ENCODE data around the gene PRKCH. TPM values are rescaled to one million over a fixed set of nuclear protein-coding genes. Genes with fewer than 3 reads are reported as not detected.

Gene PRKCH
- polyA plus RNA-seq, 2 of the 4 experiments (the other 2 are of a cell fraction): 10.0 to 10.2 TPM

DNA sequence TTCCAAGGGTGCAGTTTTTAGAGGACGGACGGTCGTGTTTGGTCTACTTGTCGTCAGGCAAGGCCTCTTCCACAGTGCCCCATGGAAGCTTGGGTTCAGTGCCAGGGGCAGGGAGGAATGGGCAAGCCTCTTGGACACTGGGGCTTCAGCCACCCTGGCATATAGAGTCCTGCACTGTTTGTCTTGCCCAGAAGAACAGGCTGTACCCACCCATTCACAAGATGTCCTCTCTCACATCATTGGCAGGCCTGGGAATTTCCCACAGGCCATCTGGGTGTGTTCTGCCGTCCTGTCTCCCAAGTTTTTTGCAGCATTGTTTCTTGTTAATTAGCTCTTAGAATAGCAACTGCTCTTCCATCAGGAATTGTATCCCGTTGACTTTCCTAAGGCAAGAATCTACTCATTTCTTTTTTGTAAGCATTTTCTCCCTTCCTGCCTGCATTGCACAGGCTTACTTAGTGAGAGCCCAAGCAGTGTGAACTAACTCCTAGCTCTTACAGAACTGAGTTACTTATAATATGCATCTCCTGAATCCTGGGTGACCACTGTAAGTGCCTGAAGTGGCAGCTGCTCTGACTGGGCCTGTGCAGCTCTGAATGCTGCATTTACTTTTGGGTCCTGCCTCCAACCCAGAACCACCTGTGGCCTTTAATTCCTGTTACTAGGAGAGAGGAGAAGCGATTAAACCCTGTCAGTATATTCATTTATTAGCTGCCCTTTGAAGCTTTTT, 224.5 kb downstream of the PRKCH start:
- ChIA-PET CTCF (interaction anchor here (0.6 to 5.0 kb wide), 9 partner anchors 10 to 292 kb away, joined by 3 to 27 read pairs (median 4); no protein-coding TSS in a partner anchor), POLR2A (interaction anchor here (2.0 kb wide), 1 partner anchor 8 kb away, joined by 14 read pairs; no protein-coding TSS in a partner anchor)
- ATAC-seq (no peak), DNase-seq (ENCODE audit: low read depth in 1 of 2, low spot score in 1 of 2) (no peak), FAIRE-seq (no peak)
- TF ChIP-seq TFCP2L1 (CRISPR knock-in tag; IDR thresholded peaks at IDR 0.05) (no peak), BHLHE40 (IDR thresholded peaks at IDR 0.05; ENCODE audit: low read depth, low read length) (no peak), RAD21 (conservative IDR thresholded peaks at IDR 0.05 in 1 of 2, IDR thresholded peaks at IDR 0.05 in 1 of 2) (no peak), NPAS2 (CRISPR knock-in tag; IDR thresholded peaks at IDR 0.05; ENCODE audit: borderline replicate concordance) (no peak), FOSB (CRISPR knock-in tag; IDR thresholded peaks at IDR 0.05) (no peak), HOXA7 (CRISPR knock-in tag; IDR thresholded peaks at IDR 0.05) (no peak), CBX8 (IDR thresholded peaks at IDR 0.05) (no peak), TP53 (CRISPR knock-in tag; IDR thresholded peaks at IDR 0.05) (no peak), MAFK (IDR thresholded peaks at IDR 0.05; ENCODE audit: partially characterized antibody) (no peak), RARB (CRISPR knock-in tag; IDR thresholded peaks at IDR 0.05) (no peak), NR3C1 (IDR thresholded peaks at IDR 0.05) (no peak)
- Histone ChIP-seq H3K9me3 (no peaks in the 10 kb centered on the region), H3K4me3 (no peak overlapping the region), H3K27ac (peak overlapping the region; percentile 96 to 99), H3K4me2 (no peak overlapping the region), H3K4me1 (peaks cover 59% of the 10 kb centered on the region)
- 78% methylated on average over 7 of the region's 7 CpGs for WGBS (ENCODE audit: missing lambda C conversion rate)

DNA sequence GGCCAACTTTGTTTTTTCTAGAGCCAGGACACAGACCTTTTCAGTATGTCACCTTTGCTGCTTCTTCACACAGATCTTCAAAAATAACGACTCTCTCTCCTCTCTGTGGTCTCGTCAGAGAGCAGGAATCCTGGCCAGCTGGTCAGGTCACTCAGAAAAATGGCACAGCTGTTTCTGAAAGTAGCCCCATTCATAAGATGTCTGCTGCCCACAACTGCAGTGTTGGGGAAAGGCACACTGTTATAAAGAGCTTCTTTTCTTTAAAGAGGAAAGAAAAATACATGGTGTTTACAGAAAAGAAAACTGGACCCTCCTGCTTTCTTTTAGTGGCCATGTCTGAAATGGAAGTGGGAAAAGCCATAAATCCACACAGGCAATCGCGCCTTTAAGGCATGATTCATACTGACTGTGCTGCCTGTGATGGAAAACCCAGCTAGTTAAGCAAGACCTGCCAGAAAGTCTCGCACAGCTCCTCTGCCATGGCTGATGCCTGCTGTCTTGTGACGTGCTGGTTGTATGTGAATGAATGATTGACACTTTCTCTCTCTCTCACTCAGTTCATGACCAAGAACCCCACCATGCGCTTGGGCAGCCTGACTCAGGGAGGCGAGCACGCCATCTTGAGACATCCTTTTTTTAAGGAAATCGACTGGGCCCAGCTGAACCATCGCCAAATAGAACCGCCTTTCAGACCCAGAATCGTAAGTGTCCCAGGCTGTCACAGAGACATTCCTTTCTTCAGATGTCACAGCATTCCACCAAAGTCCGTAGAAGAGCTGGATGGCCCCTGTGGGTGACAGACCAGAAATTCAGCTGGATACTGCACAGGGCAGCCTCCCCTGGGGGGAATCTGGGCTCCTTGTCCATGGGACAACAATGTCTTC, 226.0 kb downstream of the PRKCH start:
- H3K9me3 ChIP-seq: no peaks in the 10 kb centered on the region; the same call in 2 of the 3 replicates
- 61% methylated on average over 14 of the region's 14 CpGs for WGBS (ENCODE audit: missing lambda C conversion rate)
- FAIRE-seq (no peak), DNase-seq (ENCODE audit: low read depth in 1 of 2, low spot score in 1 of 2) (peak; percentile 62 to 74), ATAC-seq (peak; percentile 81 to 85)
- CTCF ChIA-PET: interaction anchor here (0.8 to 5.0 kb wide), 13 partner anchors 9 to 290 kb away, joined by 3 to 27 read pairs (median 4); no protein-coding TSS in a partner anchor
- no peak overlapping the region for H3K4me3 ChIP-seq
- H3K4me1 ChIP-seq: peaks cover 69% of the 10 kb centered on the region
- peak overlapping the region; percentile 96 to 99 for H3K27ac ChIP-seq
- POLR2A ChIA-PET: interaction anchor here (0.6 to 2.0 kb wide), 4 partner anchors 10 to 216 kb away, joined by 4 to 14 read pairs (median 7); no protein-coding TSS in a partner anchor
- H3K4me2 ChIP-seq: peak overlapping the region; percentile 30
- no peak for TF ChIP-seq EHF (CRISPR knock-in tag; IDR thresholded peaks at IDR 0.05)
- TF ChIP-seq FOSL2 (IDR thresholded peaks at IDR 0.05): peak; percentile 56
- peak; percentile 82 for TF ChIP-seq FOSL2 (CRISPR knock-in tag; IDR thresholded peaks at IDR 0.05)
- TF ChIP-seq CEBPB (IDR thresholded peaks at IDR 0.05): peak; percentile 36 to 78; a peak in 3 of 4 replicates
- no peak for TF ChIP-seq CHD4 (IDR thresholded peaks at IDR 0.05; ENCODE audit: borderline replicate concordance)
- TF ChIP-seq, protein P1, sequence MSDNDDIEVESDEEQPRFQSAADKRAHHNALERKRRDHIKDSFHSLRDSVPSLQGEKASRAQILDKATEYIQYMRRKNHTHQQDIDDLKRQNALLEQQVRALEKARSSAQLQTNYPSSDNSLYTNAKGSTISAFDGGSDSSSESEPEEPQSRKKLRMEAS (IDR thresholded peaks at IDR 0.05): peak; percentile 41
- 0 out of 2 replicates have a peak, but pooled peaks have one; percentile 23 for TF ChIP-seq HOXA7 (CRISPR knock-in tag; IDR thresholded peaks at IDR 0.05)
- TF ChIP-seq, protein P2, sequence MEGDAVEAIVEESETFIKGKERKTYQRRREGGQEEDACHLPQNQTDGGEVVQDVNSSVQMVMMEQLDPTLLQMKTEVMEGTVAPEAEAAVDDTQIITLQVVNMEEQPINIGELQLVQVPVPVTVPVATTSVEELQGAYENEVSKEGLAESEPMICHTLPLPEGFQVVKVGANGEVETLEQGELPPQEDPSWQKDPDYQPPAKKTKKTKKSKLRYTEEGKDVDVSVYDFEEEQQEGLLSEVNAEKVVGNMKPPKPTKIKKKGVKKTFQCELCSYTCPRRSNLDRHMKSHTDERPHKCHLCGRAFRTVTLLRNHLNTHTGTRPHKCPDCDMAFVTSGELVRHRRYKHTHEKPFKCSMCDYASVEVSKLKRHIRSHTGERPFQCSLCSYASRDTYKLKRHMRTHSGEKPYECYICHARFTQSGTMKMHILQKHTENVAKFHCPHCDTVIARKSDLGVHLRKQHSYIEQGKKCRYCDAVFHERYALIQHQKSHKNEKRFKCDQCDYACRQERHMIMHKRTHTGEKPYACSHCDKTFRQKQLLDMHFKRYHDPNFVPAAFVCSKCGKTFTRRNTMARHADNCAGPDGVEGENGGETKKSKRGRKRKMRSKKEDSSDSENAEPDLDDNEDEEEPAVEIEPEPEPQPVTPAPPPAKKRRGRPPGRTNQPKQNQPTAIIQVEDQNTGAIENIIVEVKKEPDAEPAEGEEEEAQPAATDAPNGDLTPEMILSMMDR (IDR thresholded peaks at IDR 0.05): no peak
- TF ChIP-seq, protein P3, sequence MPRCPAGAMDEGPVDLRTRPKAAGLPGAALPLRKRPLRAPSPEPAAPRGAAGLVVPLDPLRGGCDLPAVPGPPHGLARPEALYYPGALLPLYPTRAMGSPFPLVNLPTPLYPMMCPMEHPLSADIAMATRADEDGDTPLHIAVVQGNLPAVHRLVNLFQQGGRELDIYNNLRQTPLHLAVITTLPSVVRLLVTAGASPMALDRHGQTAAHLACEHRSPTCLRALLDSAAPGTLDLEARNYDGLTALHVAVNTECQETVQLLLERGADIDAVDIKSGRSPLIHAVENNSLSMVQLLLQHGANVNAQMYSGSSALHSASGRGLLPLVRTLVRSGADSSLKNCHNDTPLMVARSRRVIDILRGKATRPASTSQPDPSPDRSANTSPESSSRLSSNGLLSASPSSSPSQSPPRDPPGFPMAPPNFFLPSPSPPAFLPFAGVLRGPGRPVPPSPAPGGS (IDR thresholded peaks at IDR 0.05): no peak
- TF ChIP-seq JUNB (IDR thresholded peaks at IDR 0.05): 0 out of 2 replicates have a peak, but pooled peaks have one; percentile 24
- no peak for TF ChIP-seq ZC3H11A (IDR thresholded peaks at IDR 0.05)
- TF ChIP-seq KDM1A (IDR thresholded peaks at IDR 0.05; ENCODE audit: low read depth): no peak
- TF ChIP-seq MAZ (IDR thresholded peaks at IDR 0.05; ENCODE audit: borderline replicate concordance, low read depth, low read length): no peak
- TF ChIP-seq JUN (IDR thresholded peaks at IDR 0.05): no peak; a peak in 1 of 5 replicates
- TF ChIP-seq CBX2 (IDR thresholded peaks at IDR 0.05; ENCODE audit: borderline replicate concordance, low read depth): no peak
- no peak for TF ChIP-seq POLR2AphosphoS2 (conservative IDR thresholded peaks at IDR 0.05; ENCODE audit: low read length)
- TF ChIP-seq MYC (IDR thresholded peaks at IDR 0.05; ENCODE audit: borderline replicate concordance, low read length): no peak
- TF ChIP-seq EP300 (IDR thresholded peaks at IDR 0.05): peak in 1 of 2 experiments; percentile 36; a peak in 1 of 5 replicates
- no peak for TF ChIP-seq NPAS2 (CRISPR knock-in tag; IDR thresholded peaks at IDR 0.05; ENCODE audit: borderline replicate concordance)
- TF ChIP-seq SREBF2 (IDR thresholded peaks at IDR 0.05): no peak
- TF ChIP-seq RAD21 (conservative IDR thresholded peaks at IDR 0.05 in 1 of 2, IDR thresholded peaks at IDR 0.05 in 1 of 2): no peak
- TF ChIP-seq HOXB5 (CRISPR knock-in tag; IDR thresholded peaks at IDR 0.05): 0 out of 2 replicates have a peak, but pooled peaks have one; percentile 60
- TF ChIP-seq, protein P4, sequence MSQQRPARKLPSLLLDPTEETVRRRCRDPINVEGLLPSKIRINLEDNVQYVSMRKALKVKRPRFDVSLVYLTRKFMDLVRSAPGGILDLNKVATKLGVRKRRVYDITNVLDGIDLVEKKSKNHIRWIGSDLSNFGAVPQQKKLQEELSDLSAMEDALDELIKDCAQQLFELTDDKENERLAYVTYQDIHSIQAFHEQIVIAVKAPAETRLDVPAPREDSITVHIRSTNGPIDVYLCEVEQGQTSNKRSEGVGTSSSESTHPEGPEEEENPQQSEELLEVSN (IDR thresholded peaks at IDR 0.05; ENCODE audit: borderline replicate concordance, low read depth): no peak
- no peak for TF ChIP-seq GATA3 (IDR thresholded peaks at IDR 0.05; ENCODE audit: borderline replicate concordance)

All from A549 (cell line).